Stimulated activated CD4-positive, alpha-beta T cell treated with anti-CD3 and anti-CD28 coated beads, Interleukin-4, amount 100 ng/mL, for 48 hours (primary cell): ENCODE measurements around the gene RAPGEF4.
A peak's percentile ranks its signal among the peaks of the same experiment; 100 is the strongest.

Source experiments
- DNase-seq, 2 donors: peaks; one replicate each; pipeline ENCODE4 v3.0.0-alpha.2; 2020; ENCODE audit warnings: low read depth in 2 of 2

The RAPGEF4 gene

DNA sequence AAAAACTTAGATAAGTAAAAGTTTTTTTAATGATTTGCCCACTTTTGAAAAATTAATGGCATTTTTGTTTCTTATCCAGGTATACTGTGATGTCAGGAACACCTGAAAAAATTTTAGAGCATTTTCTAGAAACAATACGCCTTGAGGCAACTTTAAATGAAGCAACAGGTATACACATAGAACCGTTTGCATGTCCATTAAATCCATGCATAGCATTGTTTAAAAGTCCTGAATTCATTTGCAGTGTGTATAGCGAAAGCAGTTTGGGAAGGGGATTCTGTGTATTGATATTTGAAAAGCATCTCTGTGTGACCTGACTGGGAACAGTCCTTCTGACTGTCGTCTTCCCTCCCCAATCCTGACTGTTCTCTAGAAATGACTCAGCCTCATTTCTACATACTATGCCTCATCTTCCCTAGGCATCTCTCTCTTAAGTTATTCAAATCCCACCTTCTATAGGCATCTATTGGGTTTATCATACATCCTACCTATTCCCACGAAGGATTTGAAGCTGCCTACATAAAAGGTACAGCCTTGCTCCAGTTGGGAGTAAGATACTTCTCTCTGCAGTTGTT, 260.8 kb downstream of the RAPGEF4 start:
- no peak for DNase-seq

DNA sequence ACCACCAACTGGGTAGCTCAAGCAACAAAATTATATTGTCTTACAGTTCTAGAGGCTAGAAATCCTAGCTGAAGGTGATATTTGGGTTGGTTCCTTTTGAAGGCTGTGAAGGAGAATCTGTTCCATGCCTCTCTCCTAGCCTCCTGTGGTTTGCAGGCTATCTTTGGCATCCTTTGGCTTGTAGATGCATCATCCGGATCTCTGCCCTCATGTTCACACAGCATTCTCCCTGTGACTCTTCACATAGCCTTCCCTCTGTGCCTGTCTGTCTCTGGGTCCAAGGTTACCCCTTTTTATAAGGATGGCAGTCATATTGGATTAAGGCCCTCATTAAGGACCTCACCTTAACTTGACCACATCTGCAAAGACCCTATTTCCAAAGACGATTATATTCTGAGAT, 261.4 kb downstream of the RAPGEF4 start:
- DNase-seq: no peak

DNA sequence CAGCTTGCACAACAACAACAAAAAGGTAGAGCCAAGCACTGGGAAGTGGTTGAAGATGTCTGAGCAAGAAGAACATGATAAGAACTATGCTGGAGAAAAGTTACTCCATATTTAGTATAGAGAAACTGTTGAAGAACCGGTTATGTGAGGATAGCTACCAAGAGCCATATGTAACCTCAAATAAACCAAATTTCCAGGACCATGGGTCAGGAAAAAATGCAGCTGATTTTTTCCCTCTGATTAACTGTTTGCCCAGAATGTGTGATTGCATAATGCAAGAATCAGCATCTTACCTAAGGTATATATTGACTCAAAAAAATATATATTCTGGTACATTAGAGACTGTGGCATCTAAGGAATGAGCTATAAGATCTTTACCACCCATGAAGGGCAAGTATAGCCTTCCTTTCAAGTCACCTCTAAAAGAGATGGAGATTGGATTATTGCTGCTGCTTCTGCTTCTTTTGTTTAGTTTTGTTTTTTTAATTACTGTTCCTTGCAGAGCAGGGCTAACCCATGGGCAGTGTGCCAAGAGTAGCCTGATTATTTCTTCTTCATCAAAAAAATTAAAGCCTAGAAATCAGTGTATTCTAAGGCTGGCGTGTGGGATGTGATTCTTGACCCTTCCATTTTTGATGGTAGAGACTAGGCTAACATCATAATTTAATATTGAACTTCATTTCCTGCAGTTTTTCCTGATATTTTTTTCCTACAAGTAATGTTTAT, 263.1 kb downstream of the RAPGEF4 start:
- DNase-seq: no peak

DNA sequence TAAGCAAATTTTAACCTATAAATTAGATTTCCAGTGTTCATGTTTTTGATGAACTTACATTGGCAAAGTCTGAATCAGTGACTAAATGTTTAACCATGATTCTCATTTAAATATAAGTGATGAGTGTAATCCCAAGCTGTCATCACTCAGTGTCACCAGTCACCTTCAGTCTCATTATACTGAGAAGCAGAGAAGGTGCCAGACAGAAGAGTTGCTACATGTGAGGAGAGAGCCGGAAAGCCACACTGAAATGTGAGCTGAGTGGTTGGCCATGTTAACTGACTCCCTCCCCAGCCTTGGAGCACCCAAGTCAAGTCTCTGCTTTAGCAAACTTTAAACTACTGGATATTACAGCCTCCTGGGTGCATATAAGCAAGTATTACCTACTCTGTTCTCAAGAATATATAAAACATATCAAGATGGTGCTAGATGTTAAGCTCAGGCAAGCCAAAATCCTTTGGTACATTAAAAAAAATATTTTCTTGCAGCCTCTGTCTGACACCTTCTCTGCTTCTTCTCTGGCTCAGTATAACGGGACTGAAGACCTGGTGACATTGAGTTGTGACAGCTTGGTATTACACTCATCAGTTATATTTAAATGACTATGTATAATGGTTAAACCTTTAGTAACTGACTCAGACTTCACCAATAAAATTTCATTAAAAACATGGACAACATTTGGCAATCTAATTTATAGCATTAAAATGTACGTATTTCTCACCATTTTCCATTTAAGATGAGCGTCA, 264.2 kb downstream of the RAPGEF4 start:
- no peak for DNase-seq

DNA sequence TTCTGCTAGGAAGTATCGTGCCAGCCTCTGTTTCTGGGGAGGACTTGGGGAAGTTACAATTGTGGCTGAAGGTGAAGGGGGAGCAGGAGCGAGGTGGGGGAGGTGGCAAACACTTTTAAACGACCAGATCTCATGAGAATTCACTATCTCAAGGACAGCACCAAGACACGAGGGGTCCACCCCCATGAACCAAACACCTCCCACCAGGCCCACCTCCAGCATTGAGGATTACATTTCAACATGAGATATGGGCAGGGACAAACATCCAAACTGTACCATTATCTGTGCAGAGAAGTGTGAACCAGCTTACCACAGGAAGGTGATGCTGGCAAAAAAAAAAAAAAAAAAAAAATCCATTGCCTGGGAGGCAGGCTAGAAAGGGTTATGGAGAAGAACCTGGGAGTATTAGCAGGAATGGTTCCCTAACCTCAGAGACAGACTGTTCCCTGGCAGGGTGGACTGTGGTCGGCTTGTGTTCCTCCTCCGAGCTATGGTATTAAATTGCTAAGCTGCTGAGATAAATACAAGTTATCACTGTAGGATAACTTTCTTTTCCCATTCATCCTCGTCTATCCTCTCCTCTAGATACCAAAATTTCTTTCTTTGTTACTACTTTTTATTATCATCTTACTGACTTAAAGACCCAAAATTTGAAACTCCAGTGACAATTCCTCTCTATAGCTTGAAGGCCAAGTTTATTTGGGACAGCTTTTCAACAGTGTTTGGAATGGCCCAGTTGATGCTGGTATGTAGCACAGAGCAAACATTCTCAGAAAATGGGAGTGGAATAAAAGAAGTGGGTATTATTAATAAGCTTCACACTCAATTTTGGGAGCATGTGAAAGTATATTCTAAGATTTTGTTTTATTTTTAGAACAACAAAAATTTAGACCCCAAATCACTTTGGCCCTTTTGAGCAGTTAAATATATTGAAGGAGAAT, 266.3 kb downstream of the RAPGEF4 start:
- no peak for DNase-seq

DNA sequence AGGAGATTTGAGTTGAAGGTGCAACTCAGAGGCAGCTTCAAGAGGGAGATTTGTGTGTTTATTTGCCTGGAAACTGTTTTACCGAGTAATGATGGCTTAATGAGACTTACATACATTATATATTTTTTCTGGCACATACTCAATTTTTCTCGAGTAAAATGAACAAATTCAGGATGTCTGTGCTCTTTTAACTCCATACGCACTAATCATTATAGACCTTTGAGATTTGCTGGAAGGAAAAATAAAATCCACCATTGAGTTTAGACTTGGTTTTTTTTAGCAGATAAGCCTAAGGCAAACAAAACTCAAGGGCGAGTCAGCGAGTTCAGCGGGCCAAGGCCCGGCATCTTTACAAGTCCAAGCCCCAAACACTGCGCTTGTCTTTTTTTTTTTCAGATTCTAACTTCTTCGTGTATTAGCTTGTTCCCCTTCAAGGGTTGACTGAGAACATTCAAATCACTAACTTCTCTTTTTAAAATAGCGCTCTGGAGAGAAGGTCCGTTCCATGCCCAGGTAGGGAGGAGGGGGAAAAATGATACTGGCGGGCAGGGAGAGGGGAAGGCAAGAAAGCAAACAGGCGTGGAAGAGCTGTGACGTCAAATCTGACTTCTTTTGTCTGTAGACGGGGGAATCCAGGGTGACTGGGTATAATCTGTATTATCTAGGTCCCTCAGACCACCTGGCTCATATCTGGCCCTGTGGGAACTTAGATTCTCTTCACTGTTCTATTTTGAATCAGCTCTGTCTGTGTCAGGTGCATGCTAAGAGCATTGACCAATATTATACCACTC, 267.3 kb downstream of the RAPGEF4 start:
- no peak for DNase-seq

DNA sequence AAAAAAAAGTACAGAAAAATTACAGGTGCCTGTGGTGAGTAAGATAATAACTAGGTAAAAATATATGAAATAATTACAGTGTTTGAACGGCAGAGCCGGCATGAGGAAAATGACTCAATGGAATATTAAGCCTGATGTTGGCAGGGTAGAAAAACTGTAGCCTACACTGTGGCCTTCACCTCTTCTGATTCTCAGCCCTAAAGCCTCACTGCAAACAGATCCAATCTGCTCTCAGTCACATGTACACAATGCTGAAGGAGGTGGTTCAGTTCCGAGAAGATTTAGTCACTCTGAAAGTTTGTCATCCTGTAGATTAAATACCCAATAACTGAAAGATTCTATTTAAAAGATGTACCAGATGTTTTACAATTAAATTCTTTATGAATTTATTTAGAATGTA, 273.1 kb downstream of the RAPGEF4 start:
- DNase-seq: no peak

DNA sequence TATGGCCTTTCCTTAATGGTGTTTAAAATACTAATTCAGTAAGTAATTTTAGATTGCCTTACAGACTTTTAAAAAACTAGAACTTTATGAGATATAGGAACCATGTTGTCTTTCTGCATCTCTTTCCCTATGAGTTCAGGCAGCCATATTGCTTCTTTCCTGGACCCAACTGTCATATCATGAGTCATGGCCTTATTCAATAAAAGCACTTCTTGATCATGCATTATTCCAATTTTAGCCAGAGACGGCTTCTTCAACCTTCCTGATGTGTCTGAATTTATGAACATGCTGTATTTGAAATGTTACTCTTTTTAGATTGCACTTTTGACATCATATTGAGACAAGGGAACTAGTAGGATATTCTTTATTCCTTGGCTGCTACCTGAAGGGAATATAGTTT, 274.6 kb downstream of the RAPGEF4 start:
- no peak for DNase-seq

DNA sequence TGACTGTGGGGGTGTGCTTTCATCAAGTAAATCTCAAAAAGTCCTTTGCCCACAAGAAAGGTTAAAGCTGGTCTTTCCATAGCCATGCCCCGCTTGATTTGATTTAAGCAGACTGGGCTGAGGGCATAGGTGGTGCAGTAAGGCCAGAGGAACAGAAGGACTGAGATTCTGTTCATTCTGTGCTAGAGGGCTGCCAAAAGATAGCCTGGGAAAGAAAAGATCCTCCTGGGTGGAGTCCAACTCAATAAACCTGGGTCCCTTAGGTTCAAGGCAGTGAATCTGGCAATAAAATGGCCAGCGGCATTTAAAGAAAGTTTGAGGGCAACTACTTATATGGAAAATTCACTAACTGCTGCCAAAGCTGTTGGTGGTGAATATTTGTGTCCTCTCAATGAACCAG, 280.8 kb downstream of the RAPGEF4 start:
- DNase-seq: no peak

DNA sequence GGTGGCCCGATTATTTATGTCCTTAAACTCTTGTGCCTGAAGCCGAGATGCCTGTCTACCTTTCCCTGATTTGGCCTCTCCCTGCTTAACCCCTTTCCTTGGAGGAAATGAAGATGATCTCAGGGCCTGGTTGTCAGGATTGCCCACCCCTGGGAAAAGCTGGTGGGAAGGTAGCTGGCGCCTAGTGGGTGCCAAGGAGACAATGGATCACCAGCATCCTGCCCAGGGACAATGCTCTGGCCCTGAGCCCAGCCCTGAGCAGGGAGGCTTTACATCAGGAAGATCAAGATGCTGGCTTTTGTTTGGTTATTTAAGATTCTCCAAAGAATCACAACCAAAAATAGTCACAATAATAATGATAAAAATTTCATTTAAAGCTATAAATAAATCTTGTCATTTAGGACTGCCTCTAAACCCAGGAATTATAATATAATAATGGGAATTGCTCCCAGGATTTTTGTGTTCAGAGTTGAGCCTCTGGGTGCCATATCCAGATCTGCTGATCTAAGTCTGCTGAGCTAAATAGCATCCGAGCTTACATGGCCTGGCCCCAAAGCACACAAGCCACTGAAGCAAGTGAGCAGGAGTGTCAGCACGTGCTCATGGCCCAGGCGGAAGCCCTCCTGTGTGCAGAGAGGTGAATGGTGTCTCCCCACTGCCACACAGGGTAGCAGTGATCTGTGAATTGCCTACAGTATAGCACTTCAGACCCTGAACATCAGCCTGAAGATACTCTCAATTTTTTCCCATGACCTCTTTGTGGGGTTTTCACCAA, 282.2 kb downstream of the RAPGEF4 start:
- DNase-seq: no peak

DNA sequence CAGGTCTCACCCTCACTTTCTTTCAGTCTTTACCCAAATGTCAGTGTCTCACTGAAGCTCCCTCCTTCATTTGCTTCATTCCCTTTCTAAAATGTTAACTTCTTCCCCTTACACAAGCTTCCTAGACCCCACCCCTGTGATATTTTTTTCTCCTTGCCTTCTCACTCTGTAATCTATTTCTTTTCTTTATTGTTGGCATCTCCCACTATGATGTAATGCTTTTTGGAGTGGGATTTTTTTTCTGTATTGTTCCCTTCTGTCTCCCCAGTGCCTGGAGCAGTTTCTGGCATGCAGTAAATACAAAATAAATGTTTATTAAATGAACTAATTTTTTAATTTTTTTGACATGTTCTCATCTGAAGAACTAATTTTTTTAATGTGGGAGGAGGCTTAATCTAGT, 284.1 kb downstream of the RAPGEF4 start:
- no peak for DNase-seq

DNA sequence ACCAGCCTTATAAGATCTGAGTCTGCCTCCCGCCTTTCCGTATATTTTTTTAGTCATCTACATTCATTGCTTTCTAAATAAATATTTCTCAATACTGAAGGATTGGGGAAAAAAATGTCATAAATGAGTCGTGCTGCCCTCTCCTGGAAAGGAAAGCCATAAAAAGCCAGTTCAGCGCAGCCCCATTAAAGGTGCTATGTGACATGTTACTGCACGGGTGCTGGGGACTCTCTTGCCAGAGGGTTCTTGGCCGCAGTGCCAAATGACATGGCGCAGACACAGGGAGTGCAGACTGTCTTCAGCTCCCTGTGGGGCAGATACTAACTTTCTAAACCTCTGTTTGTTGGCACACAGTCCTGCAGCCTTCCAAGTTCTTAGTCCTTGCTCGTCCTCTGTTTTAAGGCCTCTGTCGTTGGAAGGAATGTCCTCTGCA, 286.3 kb downstream of the RAPGEF4 start:
- no peak for DNase-seq

DNA sequence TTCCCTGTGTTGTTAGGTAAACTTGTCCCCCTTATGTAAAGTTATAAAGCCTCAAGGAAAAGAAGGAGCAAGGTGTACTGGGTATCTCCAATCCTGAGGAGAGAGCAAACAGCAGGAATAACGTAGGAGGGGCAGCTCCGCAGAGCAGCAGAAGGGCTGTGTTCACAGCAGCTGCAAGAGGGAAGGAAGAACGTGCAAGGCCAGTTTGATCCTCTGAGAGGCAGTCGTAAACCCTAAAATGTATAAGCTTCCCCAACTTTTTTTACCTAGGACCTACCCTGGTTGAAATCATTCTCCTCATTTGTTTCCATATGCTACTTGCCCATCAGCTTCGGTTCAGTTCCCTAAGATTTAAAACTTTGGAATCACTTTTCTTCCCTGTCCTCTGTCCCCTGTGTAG, 288.1 kb downstream of the RAPGEF4 start:
- DNase-seq: no peak

DNA sequence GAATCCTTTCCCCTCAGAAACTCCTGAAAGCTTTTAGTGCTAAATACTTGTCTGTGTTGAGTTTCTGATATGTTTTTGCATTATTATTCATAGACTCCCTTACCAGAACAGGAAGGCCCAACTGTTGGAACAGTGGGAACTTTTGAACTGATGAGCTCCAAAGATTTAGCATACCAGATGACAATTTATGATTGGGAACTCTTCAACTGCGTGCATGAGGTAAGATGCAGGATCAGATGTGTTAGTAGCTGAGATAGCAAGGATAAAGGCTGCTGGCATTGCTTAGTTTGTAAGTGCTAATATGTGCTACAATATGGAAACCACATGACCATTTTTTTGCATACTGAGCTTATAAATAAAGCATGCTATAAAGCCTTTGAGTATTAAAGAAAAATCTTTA, 290.8 kb downstream of the RAPGEF4 start:
- DNase-seq: no peak

DNA sequence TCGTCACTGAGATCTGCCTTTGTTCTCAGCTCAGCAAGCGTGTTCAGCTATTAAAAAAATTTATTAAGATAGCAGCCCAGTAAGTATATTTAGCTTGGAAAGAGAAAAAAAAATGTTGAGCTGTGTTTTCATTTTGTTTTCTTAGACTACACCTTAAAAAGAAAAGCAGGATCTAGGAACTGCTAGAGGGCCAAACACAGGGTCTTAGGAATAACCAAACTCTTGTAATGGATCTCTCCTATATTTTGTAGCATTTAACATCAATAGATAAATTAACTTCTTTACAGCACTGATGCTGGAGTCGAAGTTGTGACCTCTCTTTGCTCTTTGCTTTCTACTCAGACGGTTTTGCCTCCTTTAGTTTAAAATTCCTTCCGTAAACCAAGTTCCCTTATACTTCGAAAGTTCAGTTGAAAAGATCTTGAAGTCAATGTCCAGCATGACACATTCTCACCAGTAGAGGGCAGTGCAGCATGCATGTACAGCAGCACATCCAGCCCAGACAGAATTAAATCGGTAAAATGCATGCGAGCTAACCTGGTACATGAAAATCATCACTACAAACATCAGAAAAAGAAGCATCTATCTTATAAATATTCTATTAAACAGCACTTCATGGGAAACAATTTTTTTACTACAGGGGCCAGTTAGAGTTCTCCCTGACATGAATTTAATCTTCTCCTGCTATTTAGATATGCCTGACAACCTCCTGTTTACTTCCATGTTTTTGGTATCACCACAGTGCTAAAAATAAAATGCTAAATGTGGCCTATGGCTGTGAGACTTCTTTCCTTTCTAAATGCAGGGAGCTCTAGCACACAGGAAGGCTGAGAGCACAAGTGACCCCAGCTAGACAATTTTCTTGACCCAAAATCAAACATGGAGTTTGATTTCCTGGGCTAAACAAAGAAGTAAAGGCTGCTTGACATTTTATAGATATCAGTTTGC, 291.8 kb downstream of the RAPGEF4 start:
- DNase-seq: peak; percentile 68 to 70

DNA sequence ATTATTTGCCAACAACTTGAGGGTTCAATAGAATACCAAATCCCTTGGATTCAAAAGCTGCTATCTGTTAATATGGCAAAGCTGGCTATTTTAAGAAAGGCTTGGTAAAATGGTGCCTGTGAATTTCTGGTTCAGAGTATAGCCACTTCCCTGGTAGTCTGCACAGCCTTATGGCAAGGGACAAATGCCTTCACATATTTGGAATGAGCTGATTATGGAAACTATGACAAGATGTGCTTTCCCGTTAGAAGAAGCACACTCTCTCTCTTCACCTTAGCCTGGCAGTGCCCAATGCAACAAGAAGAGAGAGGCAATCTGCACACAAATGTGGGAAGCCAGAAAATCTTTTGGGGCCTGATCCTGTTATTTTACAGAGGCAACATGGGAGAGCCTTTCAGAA, 292.5 kb downstream of the RAPGEF4 start:
- DNase-seq: no peak

DNA sequence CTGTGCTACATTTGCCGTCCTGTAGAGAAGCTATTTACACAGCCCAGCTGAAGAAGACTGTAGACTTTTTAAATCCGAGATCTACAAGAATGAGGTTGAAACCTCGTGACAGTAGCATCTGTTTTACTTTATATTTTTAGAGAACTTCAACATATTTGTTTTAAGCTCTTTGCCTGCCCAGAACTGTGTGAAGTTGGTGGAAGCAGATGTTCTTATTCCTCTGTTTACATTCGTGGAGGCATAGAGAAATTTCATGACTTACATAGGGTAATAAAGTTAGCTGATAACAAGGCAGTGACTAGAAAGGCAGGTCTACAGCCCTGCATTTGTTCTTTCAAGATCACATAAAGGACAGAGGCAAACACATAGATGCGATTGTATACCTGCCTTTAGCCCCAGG, 293.0 kb downstream of the RAPGEF4 start:
- no peak for DNase-seq

DNA sequence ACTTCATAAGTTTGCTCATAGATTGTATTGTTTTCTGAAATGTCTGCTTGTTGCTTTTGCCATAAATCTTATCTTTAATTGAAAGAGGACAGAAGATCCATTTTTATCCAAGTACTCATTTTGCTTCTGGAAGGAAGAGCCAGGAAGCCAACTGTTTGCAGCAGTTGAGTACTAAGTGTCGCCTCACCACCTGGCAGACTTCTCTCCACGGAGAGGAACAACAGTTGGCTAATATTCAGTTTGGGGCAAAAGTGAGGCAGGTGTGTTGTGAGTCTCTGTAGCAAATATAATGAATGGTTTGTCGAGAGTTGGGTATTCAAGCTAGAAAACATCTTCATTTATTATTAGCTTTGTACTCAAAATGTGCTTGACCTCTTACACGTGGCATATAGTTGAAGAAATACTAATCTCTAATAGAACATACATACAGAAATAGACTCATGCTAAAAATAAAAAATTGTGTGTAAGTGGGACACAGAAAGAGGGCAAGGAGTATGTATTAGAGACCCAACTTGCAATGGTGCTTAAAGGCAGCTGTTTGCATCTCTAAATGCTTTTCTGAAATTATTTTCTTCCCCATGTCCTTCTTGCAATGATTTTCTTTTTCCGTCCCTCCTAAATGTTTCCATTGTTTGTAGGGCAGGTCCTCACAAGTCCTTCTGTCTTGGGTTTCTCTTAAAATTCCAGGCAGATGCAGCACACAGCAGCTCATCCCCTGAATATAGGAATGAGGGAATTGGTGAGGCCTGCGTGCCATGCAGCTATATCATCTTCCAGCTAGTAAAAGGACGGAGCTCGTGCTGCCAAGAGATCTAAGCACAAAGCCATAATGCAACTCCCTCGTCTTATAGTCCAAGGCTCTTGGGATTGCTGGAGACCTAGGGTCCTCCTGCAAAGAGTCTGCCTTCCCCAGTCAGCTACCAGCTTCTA, 295.2 kb downstream of the RAPGEF4 start:
- DNase-seq: no peak
